GM23338 (cell line): ENCODE results near the gene ATP10A. TPM values are rescaled to one million over a fixed set of nuclear protein-coding genes. Genes with fewer than 3 reads are reported as not detected.

Source experiments
- ATAC-seq: fragments of 200-7000 bp; cut with Tn5 transposase; 3 replicates; pipeline ENCODE4 v1.9.1; 2020
- DNase-seq: peaks from one replicate; pipeline ENCODE4 v3.0.0-alpha.2; 2015; ENCODE audit warnings: low spot score
- H2AFZ ChIP-seq: fragments of 200-600 bp; sonication (generic); 2 replicates; pipeline ENCODE4 v1.8.0; 2016; ENCODE audit warnings: antibody characterized with exemption, mild to moderate bottlenecking, moderate library complexity
- H3F3A ChIP-seq: fragments of 200-600 bp; sonication (generic); replicated peaks from 2 replicates; pipeline ENCODE4 v1.8.0; 2017; ENCODE audit warnings: antibody characterized with exemption, mixed run types, low read depth
- H3K27ac ChIP-seq: fragments of 200-600 bp; sonication (generic); 2 replicates; pipeline ENCODE4 v1.6.1; 2016; ENCODE audit warnings: low read depth
- H3K27me3 ChIP-seq: fragments of 200-600 bp; sonication (generic); 2 replicates; pipeline ENCODE4 v1.8.0; 2016; ENCODE audit warnings: mild to moderate bottlenecking, mixed run types, moderate library complexity; ENCODE audit not compliant: insufficient read depth
- H3K36me3 ChIP-seq: fragments of 200-600 bp; sonication (generic); 2 replicates; pipeline ENCODE4 v1.8.0; 2016; ENCODE audit warnings: mild to moderate bottlenecking; ENCODE audit not compliant: insufficient read depth
- H3K4me1 ChIP-seq: fragments of 200-600 bp; sonication (generic); 2 replicates; pipeline ENCODE4 v1.8.0; 2016; ENCODE audit warnings: mild to moderate bottlenecking, moderate library complexity; ENCODE audit not compliant: insufficient read depth
- H3K4me2 ChIP-seq: fragments of 200-600 bp; sonication (generic); 2 replicates; pipeline ENCODE4 v1.7.1; 2017; ENCODE audit warnings: mixed run types
- H3K4me3 ChIP-seq: fragments of 200-600 bp; sonication (generic); 2 replicates; pipeline ENCODE4 v1.6.1; 2016; ENCODE audit warnings: mixed run types
- H3K79me2 ChIP-seq: fragments of 200-600 bp; sonication (generic); replicated peaks from 2 replicates; pipeline ENCODE4 v1.8.0; 2017; ENCODE audit warnings: mild to moderate bottlenecking; ENCODE audit not compliant: insufficient read depth
- H3K9me2 ChIP-seq: fragments of 200-600 bp; sonication (generic); 2 replicates; pipeline ENCODE4 v1.8.0; 2017; ENCODE audit not compliant: insufficient read depth
- H4K20me1 ChIP-seq: fragments of 200-600 bp; sonication (generic); replicated peaks from 2 replicates; pipeline ENCODE4 v1.8.0; 2017; ENCODE audit warnings: mild to moderate bottlenecking; ENCODE audit not compliant: insufficient read depth
- H3K27ac Mint-ChIP-seq: 2 replicates; pipeline ENCODE4 v1.8.0; 2020; ENCODE audit warnings: inconsistent platforms, mild to moderate bottlenecking, moderate library complexity, mixed read lengths
- H3K27me3 Mint-ChIP-seq: 3 replicates; pipeline ENCODE4 v1.8.0; 2022; ENCODE audit warnings: low read depth, mild to moderate bottlenecking, moderate library complexity, mixed read lengths, inconsistent platforms; ENCODE audit not compliant: insufficient read depth, poor library complexity
- H3K36me3 Mint-ChIP-seq: 3 replicates; pipeline ENCODE4 v1.8.0; 2021; ENCODE audit warnings: low read depth, mild to moderate bottlenecking, inconsistent platforms, moderate library complexity, mixed read lengths
- H3K4me1 Mint-ChIP-seq: 3 replicates; pipeline ENCODE4 v1.8.0; 2020; ENCODE audit warnings: mild to moderate bottlenecking, inconsistent platforms, mixed read lengths
- H3K4me3 Mint-ChIP-seq: 3 replicates; pipeline ENCODE4 v1.8.0; 2021; ENCODE audit warnings: moderate library complexity, mild to moderate bottlenecking, inconsistent platforms, mixed read lengths
- H3K9me3 Mint-ChIP-seq: 3 replicates; pipeline ENCODE4 v1.8.0; 2020; ENCODE audit warnings: moderate library complexity, mild to moderate bottlenecking, inconsistent platforms, mixed read lengths
- CREB1 ChIP-seq: fragments of 250-450 bp; sonication (Bioruptor Pico); IDR thresholded peaks from 2 replicates; pipeline ENCODE4 v1.5.0; 2020; ENCODE audit warnings: low read depth, mild to moderate bottlenecking, moderate library complexity
- EZH2 ChIP-seq: fragments of 200-600 bp; sonication (generic); IDR thresholded peaks from one replicate; pipeline ENCODE4 v1.8.0; 2017; ENCODE audit warnings: antibody characterized with exemption, mild to moderate bottlenecking, low read depth; ENCODE audit not compliant: unreplicated experiment
- EZH2phosphoT487 ChIP-seq: fragments of 200-600 bp; sonication (generic); IDR thresholded peaks from one replicate; pipeline ENCODE4 v1.8.1; 2018; ENCODE audit warnings: antibody characterized with exemption; ENCODE audit not compliant: unreplicated experiment
- JUNB ChIP-seq: IDR thresholded peaks from one replicate; pipeline ENCODE4 v1.6.1; 2016; ENCODE audit warnings: antibody characterized with exemption; ENCODE audit not compliant: unreplicated experiment
- NANOG ChIP-seq: IDR thresholded peaks from 2 replicates; pipeline ENCODE4 v1.6.1; 2016; ENCODE audit warnings: antibody characterized with exemption, borderline replicate concordance
- POLR2AphosphoS5 ChIP-seq: IDR thresholded peaks from 2 replicates; pipeline ENCODE4 v1.6.1; 2016; ENCODE audit warnings: antibody characterized with exemption, low read depth
- STAT1 ChIP-seq: IDR thresholded peaks from one replicate; pipeline ENCODE4 v1.6.1; 2016; ENCODE audit warnings: antibody characterized with exemption; ENCODE audit not compliant: unreplicated experiment
- ZNF114 ChIP-seq: fragments of 250-450 bp; sonication (Bioruptor Pico); IDR thresholded peaks from 2 replicates; pipeline ENCODE4 v1.5.0; 2020; ENCODE audit warnings: mild to moderate bottlenecking, moderate library complexity
- ZNF331 ChIP-seq: fragments of 250-450 bp; sonication (Bioruptor Pico); IDR thresholded peaks from 2 replicates; pipeline ENCODE4 v1.5.0; 2020; ENCODE audit warnings: low read depth, mild to moderate bottlenecking, moderate library complexity
- polyA plus RNA-seq: library from polyadenylated mRNA; unstranded; fragments of >200 nt; fragmentation: Nextera tagmentation; extraction: Ambion mirVana; gene quantifications from 2 replicates; pipeline ENCODE4 v1.2.1, GENCODE V29; 2016
- total RNA-seq: library from RNA; depleted of rRNA; stranded (reverse); fragments of >200 nt; shearing (Covaris generic); gene quantifications from 2 replicates; pipeline ENCODE4 v1.2.3, GENCODE V29; 2014
- TF ChIP-seq, protein P1 (sequence below): IDR thresholded peaks from one replicate; pipeline ENCODE4 v1.6.1; 2018; ENCODE audit warnings: antibody characterized with exemption; ENCODE audit not compliant: unreplicated experiment
- TF ChIP-seq, protein P2 (sequence below): IDR thresholded peaks from 2 replicates; pipeline ENCODE4 v1.6.1; 2016; ENCODE audit warnings: antibody characterized with exemption
- TF ChIP-seq, protein P3 (sequence below), 2 experiments: fragments of 200-600 bp in 1 of 2; sonication (generic) in 1 of 2; conservative IDR thresholded peaks; 2 replicates each; pipeline versions ENCODE4 v1.5.1 to v1.6.1; 2016 to 2017; ENCODE audit warnings: antibody characterized with exemption in 2 of 2, low read depth in 2 of 2, mild to moderate bottlenecking in 2 of 2, moderate library complexity in 1 of 2
- TF ChIP-seq, protein P4 (sequence below): fragments of 250-450 bp; sonication (Bioruptor Pico); IDR thresholded peaks from 2 replicates; pipeline ENCODE4 v1.5.0; 2020; ENCODE audit warnings: mild to moderate bottlenecking, moderate library complexity

ATP10A gene
- total and polyA plus RNA-seq, 2 experiments from 2014 or later, result 0.36 to 5.6 TPM

DNA sequence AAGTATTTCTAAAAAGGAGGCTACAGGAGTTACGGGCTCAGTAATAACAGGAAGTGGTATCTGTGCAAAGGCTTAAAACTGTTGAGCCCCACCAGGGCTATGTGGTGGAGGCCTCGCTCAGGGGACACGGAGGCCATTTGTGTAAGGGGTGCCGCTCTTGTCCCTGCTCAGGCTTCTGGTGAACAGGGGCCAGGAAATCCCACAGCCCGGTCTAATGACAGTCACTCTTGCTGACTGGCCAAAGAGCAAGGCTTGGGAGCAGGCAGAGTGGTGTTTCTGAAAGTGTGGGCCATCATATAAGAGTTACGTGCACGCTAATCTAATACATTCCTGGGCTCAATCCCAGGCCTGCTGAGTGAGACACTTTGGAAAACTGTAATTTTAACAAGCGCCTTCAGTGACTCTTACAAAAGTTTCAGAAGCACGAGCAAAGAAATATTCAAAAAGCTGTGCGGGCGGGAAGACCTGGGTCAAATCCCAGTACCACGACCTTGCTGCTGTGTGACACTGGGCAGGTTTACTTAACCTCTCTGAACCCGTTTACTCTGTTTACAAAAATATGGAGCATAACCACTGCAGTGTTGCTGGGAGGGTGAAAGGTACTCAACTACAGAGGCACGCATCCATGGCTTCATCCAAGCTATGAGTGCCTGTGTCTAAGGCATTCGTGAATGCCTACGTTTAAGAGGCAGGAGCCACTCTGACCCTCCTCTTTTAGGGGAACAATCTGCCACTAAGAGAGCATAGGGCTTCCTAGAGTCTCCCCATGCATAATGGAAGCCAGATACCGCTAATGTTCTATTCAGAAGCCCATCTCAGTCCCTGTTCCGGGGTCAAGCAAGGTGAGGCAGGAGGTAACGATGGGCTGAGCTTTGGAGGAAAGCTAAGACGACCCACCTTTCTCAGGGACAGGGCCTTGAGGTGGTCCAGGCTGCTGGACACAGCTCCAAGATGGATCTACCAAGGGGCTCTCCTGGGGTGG, 2.0 kb downstream of the ATP10A start:
- H2AFZ ChIP-seq, result no peak overlapping the region
- Mint-ChIP-seq H3K4me1 (peaks cover 21% of the 10 kb centered on the region), H3K27me3 (peaks cover 49% of the 10 kb centered on the region), H3K4me3 (peak overlapping the region; percentile 53), H3K9me3 (no peaks in the 10 kb centered on the region), H3K36me3 (no peaks in the 10 kb centered on the region; the same call in 2 of the 3 replicates), H3K27ac (no peak overlapping the region)
- H3F3A ChIP-seq, result 0 out of 2 replicates have a peak, but pooled peaks cover 5% of the 10 kb centered on the region
- DNase-seq (no peak), ATAC-seq (no peak)
- H3K36me3 ChIP-seq, result no peaks in the 10 kb centered on the region
- TF ChIP-seq EZH2phosphoT487 (no peak), NANOG (no peak), ZNF331 (CRISPR knock-in tag) (no peak), STAT1 (no peak), CREB1 (no peak), ZNF114 (CRISPR knock-in tag) (no peak), POLR2AphosphoS5 (no peak), JUNB (no peak), EZH2 (no peak)
- TF ChIP-seq, protein P1, sequence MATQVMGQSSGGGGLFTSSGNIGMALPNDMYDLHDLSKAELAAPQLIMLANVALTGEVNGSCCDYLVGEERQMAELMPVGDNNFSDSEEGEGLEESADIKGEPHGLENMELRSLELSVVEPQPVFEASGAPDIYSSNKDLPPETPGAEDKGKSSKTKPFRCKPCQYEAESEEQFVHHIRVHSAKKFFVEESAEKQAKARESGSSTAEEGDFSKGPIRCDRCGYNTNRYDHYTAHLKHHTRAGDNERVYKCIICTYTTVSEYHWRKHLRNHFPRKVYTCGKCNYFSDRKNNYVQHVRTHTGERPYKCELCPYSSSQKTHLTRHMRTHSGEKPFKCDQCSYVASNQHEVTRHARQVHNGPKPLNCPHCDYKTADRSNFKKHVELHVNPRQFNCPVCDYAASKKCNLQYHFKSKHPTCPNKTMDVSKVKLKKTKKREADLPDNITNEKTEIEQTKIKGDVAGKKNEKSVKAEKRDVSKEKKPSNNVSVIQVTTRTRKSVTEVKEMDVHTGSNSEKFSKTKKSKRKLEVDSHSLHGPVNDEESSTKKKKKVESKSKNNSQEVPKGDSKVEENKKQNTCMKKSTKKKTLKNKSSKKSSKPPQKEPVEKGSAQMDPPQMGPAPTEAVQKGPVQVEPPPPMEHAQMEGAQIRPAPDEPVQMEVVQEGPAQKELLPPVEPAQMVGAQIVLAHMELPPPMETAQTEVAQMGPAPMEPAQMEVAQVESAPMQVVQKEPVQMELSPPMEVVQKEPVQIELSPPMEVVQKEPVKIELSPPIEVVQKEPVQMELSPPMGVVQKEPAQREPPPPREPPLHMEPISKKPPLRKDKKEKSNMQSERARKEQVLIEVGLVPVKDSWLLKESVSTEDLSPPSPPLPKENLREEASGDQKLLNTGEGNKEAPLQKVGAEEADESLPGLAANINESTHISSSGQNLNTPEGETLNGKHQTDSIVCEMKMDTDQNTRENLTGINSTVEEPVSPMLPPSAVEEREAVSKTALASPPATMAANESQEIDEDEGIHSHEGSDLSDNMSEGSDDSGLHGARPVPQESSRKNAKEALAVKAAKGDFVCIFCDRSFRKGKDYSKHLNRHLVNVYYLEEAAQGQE, result no peak
- TF ChIP-seq, protein P2, sequence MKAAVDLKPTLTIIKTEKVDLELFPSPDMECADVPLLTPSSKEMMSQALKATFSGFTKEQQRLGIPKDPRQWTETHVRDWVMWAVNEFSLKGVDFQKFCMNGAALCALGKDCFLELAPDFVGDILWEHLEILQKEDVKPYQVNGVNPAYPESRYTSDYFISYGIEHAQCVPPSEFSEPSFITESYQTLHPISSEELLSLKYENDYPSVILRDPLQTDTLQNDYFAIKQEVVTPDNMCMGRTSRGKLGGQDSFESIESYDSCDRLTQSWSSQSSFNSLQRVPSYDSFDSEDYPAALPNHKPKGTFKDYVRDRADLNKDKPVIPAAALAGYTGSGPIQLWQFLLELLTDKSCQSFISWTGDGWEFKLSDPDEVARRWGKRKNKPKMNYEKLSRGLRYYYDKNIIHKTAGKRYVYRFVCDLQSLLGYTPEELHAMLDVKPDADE, result no peak
- TF ChIP-seq, protein P3, sequence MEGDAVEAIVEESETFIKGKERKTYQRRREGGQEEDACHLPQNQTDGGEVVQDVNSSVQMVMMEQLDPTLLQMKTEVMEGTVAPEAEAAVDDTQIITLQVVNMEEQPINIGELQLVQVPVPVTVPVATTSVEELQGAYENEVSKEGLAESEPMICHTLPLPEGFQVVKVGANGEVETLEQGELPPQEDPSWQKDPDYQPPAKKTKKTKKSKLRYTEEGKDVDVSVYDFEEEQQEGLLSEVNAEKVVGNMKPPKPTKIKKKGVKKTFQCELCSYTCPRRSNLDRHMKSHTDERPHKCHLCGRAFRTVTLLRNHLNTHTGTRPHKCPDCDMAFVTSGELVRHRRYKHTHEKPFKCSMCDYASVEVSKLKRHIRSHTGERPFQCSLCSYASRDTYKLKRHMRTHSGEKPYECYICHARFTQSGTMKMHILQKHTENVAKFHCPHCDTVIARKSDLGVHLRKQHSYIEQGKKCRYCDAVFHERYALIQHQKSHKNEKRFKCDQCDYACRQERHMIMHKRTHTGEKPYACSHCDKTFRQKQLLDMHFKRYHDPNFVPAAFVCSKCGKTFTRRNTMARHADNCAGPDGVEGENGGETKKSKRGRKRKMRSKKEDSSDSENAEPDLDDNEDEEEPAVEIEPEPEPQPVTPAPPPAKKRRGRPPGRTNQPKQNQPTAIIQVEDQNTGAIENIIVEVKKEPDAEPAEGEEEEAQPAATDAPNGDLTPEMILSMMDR (conservative IDR thresholded peaks at IDR 0.05; ENCODE audit: low read depth in 2 of 2), result no peak
- TF ChIP-seq, protein P4, sequence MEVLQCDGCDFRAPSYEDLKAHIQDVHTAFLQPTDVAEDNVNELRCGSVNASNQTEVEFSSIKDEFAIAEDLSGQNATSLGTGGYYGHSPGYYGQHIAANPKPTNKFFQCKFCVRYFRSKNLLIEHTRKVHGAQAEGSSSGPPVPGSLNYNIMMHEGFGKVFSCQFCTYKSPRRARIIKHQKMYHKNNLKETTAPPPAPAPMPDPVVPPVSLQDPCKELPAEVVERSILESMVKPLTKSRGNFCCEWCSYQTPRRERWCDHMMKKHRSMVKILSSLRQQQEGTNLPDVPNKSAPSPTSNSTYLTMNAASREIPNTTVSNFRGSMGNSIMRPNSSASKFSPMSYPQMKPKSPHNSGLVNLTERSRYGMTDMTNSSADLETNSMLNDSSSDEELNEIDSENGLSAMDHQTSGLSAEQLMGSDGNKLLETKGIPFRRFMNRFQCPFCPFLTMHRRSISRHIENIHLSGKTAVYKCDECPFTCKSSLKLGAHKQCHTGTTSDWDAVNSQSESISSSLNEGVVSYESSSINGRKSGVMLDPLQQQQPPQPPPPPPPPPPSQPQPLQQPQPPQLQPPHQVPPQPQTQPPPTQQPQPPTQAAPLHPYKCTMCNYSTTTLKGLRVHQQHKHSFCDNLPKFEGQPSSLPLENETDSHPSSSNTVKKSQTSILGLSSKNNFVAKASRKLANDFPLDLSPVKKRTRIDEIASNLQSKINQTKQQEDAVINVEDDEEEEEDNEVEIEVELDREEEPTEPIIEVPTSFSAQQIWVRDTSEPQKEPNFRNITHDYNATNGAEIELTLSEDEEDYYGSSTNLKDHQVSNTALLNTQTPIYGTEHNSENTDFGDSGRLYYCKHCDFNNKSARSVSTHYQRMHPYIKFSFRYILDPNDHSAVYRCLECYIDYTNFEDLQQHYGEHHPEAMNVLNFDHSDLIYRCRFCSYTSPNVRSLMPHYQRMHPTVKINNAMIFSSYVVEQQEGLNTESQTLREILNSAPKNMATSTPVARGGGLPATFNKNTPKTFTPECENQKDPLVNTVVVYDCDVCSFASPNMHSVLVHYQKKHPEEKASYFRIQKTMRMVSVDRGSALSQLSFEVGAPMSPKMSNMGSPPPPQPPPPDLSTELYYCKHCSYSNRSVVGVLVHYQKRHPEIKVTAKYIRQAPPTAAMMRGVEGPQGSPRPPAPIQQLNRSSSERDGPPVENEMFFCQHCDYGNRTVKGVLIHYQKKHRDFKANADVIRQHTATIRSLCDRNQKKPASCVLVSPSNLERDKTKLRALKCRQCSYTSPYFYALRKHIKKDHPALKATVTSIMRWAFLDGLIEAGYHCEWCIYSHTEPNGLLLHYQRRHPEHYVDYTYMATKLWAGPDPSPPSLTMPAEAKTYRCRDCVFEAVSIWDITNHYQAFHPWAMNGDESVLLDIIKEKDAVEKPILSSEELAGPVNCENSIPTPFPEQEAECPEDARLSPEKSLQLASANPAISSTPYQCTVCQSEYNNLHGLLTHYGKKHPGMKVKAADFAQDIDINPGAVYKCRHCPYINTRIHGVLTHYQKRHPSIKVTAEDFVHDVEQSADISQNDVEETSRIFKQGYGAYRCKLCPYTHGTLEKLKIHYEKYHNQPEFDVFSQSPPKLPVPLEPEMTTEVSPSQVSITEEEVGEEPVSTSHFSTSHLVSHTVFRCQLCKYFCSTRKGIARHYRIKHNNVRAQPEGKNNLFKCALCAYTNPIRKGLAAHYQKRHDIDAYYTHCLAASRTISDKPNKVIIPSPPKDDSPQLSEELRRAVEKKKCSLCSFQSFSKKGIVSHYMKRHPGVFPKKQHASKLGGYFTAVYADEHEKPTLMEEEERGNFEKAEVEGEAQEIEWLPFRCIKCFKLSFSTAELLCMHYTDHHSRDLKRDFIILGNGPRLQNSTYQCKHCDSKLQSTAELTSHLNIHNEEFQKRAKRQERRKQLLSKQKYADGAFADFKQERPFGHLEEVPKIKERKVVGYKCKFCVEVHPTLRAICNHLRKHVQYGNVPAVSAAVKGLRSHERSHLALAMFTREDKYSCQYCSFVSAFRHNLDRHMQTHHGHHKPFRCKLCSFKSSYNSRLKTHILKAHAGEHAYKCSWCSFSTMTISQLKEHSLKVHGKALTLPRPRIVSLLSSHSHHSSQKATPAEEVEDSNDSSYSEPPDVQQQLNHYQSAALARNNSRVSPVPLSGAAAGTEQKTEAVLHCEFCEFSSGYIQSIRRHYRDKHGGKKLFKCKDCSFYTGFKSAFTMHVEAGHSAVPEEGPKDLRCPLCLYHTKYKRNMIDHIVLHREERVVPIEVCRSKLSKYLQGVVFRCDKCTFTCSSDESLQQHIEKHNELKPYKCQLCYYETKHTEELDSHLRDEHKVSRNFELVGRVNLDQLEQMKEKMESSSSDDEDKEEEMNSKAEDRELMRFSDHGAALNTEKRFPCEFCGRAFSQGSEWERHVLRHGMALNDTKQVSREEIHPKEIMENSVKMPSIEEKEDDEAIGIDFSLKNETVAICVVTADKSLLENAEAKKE (CRISPR knock-in tag), result no peak
- H3K4me3 ChIP-seq, result peak overlapping the region; percentile 72; the same call in 1 of the 2 replicates
- peaks cover 47% of the 10 kb centered on the region for H3K27me3 ChIP-seq
- no peaks in the 10 kb centered on the region for H4K20me1 ChIP-seq
- peaks cover 10% of the 10 kb centered on the region for H3K4me1 ChIP-seq
- H3K4me2 ChIP-seq, result peak overlapping the region; percentile 92; the same call in 1 of the 2 replicates
- no peaks in the 10 kb centered on the region for H3K9me2 ChIP-seq
- H3K27ac ChIP-seq, result no peak overlapping the region
- no peaks in the 10 kb centered on the region for H3K79me2 ChIP-seq
